HG03565 (cell line): Measurements from ENCODE around the gene TRHDE.

Experiments
- ATAC-seq: cut with Tn5 transposase; IDR thresholded peaks from one replicate; pipeline ENCODE4 v1.9.1; 2021; ENCODE audit warnings: mild to moderate bottlenecking, moderate library complexity; ENCODE audit not compliant: unreplicated experiment

Gene TRHDE

DNA sequence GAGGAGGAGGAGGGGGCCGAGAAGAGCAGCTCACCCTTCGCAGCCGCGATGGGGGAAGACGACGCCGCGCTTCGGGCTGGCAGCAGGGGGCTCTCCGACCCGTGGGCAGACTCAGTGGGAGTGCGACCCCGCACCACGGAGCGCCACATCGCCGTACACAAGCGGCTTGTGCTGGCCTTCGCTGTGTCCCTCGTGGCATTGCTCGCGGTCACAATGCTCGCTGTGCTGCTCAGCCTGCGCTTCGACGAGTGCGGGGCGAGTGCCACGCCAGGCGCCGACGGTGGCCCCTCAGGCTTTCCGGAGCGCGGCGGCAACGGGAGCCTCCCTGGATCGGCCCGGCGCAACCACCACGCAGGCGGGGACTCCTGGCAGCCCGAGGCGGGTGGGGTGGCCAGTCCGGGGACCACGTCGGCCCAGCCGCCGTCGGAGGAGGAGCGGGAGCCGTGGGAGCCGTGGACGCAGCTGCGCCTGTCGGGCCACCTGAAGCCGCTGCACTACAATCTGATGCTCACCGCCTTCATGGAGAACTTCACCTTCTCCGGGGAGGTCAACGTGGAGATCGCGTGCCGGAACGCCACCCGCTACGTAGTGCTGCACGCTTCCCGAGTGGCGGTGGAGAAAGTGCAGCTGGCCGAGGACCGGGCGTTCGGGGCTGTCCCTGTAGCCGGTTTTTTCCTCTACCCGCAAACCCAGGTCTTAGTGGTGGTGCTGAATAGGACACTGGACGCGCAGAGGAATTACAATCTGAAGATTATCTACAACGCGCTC is 745 bp downstream of the TRHDE start:
- ATAC-seq = no peak

GRCh38 chr12:72273499-72273837 is 1.3 kb downstream of the TRHDE start:
- no peak for ATAC-seq

GRCh38 chr12:72273851-72274351 is 1.7 kb downstream of the TRHDE start:
- ATAC-seq = no peak

GRCh38 chr12:72274931-72275330 is 2.8 kb downstream of the TRHDE start:
- ATAC-seq = no peak

DNA sequence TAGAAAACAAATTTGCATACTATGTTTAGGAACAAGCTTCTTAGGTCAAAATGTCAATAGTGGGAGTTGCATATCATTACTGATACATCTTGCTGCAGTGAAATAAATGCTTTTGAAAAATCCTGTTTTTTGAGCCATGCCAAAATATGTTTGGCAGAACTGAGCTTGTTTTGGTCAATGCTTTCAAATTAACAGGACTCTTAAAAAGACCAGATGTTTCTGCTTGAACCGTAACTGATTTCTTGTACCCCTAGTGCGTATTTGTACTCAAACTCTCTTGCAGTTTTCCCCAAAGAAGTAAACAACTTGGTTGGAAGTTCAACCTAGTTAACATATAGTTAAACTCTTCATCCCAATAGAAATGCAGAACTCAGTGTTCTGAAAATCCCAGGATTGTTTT is 3.4 kb downstream of the TRHDE start:
- ATAC-seq = no peak

GRCh38 chr12:72276181-72276805 is 4.1 kb downstream of the TRHDE start:
- no peak for ATAC-seq

DNA sequence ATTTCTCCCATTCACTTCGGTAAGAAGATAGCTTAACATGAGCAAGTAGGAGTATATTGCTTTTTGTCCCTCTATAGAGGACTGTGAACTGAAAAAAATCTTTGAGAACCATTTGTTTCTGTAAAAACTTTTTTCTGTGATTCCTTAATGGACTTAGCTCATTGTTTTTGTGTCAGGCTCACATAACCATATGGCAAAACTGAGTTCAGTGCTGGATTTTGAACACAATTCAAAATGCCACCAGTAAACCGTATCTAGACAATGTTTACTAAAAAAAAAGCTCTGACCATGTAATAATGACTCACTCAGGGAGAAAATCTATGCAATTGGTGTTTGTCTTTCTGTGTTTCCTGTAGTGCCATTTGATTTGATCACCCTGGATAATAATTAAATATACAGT is 5.2 kb downstream of the TRHDE start:
- no peak for ATAC-seq

DNA sequence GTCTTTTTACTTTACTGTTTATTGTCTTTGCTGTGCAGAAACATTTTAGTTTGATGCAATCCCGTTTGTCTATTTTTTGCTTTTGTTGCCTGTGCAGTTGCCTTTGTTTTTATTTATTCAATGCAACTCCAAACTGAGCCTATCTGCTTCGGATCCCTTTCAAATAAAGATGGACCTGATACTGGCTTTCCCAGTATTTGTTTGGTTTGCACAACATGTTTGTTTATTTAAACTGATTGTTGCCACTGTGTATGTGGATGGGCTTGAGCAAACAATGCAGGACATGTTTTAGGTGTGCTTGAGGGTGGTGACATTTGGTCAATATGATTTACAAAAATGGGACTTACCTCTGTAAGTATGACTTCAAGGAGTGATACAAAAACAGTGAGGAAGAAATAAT is 6.7 kb downstream of the TRHDE start:
- no peak for ATAC-seq

DNA sequence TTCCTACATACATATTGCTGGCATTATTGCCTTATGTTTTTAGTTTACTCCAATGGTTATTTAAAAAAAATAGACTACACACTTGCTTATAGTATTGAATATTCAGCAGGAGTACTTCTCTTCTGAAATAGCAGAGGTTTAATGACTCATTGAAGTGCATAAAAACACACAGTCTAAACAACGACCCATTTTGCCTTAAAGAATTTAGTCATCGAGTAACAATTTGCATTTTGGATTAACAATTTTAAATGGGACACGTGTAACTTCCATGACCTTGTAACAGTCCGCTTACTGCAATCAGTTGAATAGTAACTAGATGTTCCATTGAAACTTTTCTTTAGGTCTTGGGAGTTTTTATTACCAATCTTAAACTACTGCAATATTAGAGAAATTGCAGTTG is 9.0 kb downstream of the TRHDE start:
- ATAC-seq = no peak

DNA sequence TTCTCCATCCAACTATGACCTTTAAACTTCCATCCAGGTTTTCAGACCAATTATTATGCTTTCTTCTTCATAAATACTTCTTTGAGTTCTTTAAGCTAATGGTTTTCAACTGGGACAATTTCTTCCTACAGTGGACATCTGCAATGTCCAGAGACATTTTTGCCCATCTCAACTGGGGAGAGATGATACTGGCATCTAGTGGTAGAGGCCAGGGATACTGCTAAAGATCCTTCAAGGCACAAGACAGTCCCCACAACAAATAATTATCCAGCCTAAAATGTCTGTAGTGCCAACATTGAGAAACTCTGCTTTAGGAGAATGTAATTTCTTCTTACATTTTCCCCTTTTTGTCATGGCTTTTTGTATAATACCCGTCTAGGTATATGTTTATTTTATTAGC is 10.6 kb downstream of the TRHDE start:
- ATAC-seq = no peak

GRCh38 chr12:72285861-72286260 is 13.7 kb downstream of the TRHDE start:
- ATAC-seq = no peak

GRCh38 chr12:72286526-72286925 is 14.4 kb downstream of the TRHDE start:
- ATAC-seq = no peak

- ATAC-seq = no peak
Observed at GRCh38 chr12:72288436-72288835, 16.3 kb downstream of the TRHDE start.

DNA sequence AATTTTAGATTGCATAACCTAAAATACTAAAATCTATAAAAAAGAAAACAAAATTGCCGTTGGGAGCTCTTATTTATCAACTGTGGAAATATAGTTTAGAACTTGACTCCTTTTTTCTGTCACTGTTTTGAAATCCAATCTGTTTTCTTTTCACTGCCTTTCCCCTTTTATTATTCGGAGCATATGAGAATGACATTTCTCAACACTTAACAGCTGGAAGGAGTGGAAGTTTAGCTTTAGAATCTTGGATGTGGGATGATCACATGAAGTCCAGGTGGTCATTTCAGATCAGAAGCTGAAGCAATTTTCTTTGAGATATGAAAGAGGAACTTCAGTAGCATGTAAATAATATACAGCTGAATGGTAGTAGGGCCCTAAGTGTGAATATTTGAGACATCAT is 16.7 kb downstream of the TRHDE start:
- no peak for ATAC-seq

- ATAC-seq = no peak
Observed at GRCh38 chr12:72289633-72290032, 17.5 kb downstream of the TRHDE start.

GRCh38 chr12:72291175-72291574 is 19.0 kb downstream of the TRHDE start:
- ATAC-seq = no peak

GRCh38 chr12:72293701-72294100 is 21.5 kb downstream of the TRHDE start:
- ATAC-seq = no peak

- ATAC-seq = no peak
Observed at GRCh38 chr12:72295101-72295500, 22.9 kb downstream of the TRHDE start.

DNA sequence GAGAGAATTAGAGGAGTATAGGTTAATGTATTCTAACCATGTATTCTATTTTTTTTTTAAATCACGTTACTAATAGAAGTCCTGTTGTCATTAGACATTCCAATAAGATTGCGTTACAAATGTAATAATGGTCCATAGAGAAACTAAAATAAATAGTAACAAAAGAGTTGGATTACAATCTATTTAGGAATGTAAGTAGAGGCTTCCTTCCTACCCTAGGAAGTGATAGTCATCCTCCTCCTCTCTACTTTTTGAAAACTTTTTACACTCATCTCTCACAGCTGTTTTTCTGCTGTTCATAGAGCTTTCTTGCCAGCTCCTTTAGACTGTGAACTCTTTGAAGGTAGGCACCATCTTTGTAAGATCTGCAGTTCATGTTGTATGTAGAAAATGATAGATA is 23.6 kb downstream of the TRHDE start:
- ATAC-seq = no peak

- no peak for ATAC-seq
Observed at GRCh38 chr12:72296389-72296788, 24.2 kb downstream of the TRHDE start.

GRCh38 chr12:72297666-72298065 is 25.5 kb downstream of the TRHDE start:
- ATAC-seq = no peak

DNA sequence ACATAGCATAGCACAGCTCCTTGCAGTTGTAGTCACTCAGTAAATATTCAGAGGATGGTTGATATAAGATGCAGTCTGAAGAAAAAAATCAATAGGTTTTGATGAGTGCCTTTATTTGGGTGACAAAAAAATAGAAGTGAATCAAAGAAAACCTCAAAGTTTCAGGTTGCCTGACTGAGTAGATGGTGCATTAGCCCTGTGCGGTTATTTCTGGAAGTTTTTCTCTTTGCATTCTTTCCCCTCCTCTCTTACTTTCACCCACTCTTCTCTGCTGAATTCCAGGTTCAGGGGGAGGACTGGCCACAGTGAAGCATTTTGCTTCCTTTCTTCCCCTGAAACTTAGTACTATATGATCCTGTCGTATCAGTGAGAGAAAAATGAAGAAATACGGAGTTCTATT is 28.6 kb downstream of the TRHDE start:
- no peak for ATAC-seq

DNA sequence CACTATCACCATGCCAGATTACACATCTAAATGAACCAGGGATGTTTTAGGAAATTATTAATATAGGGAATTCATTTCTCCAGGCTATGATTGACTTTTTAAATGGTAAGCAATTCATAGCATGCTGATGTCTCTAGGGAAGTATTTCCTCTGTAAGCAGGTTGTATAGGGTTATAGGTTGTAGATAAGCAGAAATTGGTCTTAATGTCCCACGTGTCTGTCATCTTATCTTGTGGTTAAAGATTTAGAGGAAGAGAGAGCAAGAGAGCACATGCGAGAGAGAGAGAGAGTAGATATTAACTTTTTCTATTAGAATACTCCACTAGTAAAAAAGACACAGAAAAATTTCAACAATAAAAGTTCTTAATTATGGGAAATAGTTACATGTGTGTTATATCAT is 32.6 kb downstream of the TRHDE start:
- no peak for ATAC-seq
